ENCODE results near the gene ETFA. TPM values are rescaled to one million over a fixed set of nuclear protein-coding genes. Genes with fewer than 3 reads are reported as not detected.

ETFA gene
- total RNA-seq, 1 donor from 2014 or later, result 107 TPM

DNA sequence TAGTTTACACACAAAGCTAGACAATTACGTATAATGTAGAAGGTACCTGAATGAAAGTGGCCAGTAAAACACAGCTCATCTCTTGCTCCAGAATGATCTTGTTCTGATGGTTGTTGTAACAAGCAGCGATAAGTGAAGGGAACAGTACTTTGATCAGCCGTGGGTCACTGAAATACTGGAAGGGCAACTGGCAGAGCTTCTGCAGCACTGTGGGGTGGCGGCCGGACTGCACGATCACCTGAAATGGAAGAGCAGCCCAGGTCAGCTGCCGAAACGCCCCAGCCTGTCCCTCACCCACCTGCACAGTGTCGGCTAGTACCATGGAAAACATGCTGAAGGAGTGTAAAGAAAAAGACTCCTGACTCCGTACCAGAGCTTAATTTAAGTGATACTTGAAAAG lies 42.6 kb upstream of the ETFA start:
- no peak overlapping the region for H3K27ac Mint-ChIP-seq
- no peak for DNase-seq (ENCODE audit: low spot score in 2 of 2, unreplicated experiment in 2 of 2)
- peaks cover 9% of the 10 kb centered on the region for H3K4me1 Mint-ChIP-seq
- no peak overlapping the region for H3K4me3 Mint-ChIP-seq
- no peaks in the 10 kb centered on the region for H3K9me3 Mint-ChIP-seq
- H3K36me3 Mint-ChIP-seq, result peaks cover 8% of the 10 kb centered on the region
- peaks cover 60% of the 10 kb centered on the region for H3K27me3 Mint-ChIP-seq (ENCODE audit: low read depth)
- TF ChIP-seq CTCF (IDR thresholded peaks at IDR 0.05; ENCODE audit: unreplicated experiment), result no peak

GRCh38 chr15:76353023-76353577 lies 41.8 kb upstream of the ETFA start:
- Mint-ChIP-seq H3K9me3 (no peaks in the 10 kb centered on the region), H3K27ac (no peak overlapping the region), H3K4me1 (peaks cover 9% of the 10 kb centered on the region), H3K4me3 (no peak overlapping the region), H3K36me3 (peaks cover 8% of the 10 kb centered on the region), H3K27me3 (ENCODE audit: low read depth) (peaks cover 63% of the 10 kb centered on the region)
- TF ChIP-seq CTCF (IDR thresholded peaks at IDR 0.05; ENCODE audit: unreplicated experiment), result no peak
- no peak for DNase-seq (ENCODE audit: low spot score in 2 of 2, unreplicated experiment in 2 of 2)

DNA sequence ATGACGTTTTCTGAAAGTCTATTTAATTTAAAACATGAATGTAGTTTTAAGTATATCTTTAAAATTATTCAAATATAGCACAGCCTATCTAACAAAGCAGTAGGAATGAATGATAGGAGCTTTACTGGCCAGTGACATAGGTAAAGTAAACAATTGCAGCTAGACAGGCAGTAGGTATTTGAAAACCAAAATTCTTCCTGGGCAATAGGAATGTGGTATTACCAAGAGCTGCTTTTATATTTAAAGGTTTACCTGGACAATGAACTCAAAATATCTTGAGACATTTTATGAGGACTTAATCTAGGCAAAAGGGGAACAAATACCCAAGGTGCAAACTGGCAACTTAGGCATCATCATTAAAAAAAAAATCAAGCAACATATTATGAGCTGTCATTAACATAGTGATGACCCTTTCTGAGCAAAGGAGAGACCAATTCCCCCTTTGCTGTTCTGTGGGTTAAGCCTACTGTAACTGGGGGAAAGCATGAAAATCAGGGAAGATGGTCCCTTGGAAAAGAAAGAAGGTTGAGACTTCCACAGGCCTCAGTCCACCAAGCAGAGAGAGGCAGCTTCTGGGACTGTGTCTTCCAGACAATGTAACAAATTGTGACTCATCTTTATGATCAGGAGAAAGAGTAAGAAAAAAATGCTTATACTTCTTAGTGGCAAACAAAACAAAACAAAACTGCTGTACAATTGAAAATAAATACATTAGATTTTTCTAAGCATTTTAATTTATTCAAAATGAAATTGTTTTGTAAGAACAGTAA lies 38.2 kb upstream of the ETFA start:
- Mint-ChIP-seq H3K27ac (no peak overlapping the region), H3K27me3 (ENCODE audit: low read depth) (peaks cover 73% of the 10 kb centered on the region), H3K4me3 (no peak overlapping the region), H3K36me3 (no peaks in the 10 kb centered on the region), H3K9me3 (no peaks in the 10 kb centered on the region), H3K4me1 (peaks cover 14% of the 10 kb centered on the region)
- TF ChIP-seq CTCF (IDR thresholded peaks at IDR 0.05; ENCODE audit: unreplicated experiment), result no peak
- no peak for DNase-seq (ENCODE audit: low spot score in 2 of 2, unreplicated experiment in 2 of 2)

GRCh38 chr15:76347482-76348055 lies 36.3 kb upstream of the ETFA start:
- no peak overlapping the region for H3K27ac Mint-ChIP-seq
- peaks cover 20% of the 10 kb centered on the region for H3K4me1 Mint-ChIP-seq
- no peak for DNase-seq (ENCODE audit: low spot score in 2 of 2, unreplicated experiment in 2 of 2)
- H3K36me3 Mint-ChIP-seq, result no peaks in the 10 kb centered on the region
- peaks cover 82% of the 10 kb centered on the region for H3K27me3 Mint-ChIP-seq (ENCODE audit: low read depth)
- peak overlapping the region; percentile 52 for H3K4me3 Mint-ChIP-seq
- TF ChIP-seq CTCF (IDR thresholded peaks at IDR 0.05; ENCODE audit: unreplicated experiment), result no peak
- no peaks in the 10 kb centered on the region for H3K9me3 Mint-ChIP-seq

DNA sequence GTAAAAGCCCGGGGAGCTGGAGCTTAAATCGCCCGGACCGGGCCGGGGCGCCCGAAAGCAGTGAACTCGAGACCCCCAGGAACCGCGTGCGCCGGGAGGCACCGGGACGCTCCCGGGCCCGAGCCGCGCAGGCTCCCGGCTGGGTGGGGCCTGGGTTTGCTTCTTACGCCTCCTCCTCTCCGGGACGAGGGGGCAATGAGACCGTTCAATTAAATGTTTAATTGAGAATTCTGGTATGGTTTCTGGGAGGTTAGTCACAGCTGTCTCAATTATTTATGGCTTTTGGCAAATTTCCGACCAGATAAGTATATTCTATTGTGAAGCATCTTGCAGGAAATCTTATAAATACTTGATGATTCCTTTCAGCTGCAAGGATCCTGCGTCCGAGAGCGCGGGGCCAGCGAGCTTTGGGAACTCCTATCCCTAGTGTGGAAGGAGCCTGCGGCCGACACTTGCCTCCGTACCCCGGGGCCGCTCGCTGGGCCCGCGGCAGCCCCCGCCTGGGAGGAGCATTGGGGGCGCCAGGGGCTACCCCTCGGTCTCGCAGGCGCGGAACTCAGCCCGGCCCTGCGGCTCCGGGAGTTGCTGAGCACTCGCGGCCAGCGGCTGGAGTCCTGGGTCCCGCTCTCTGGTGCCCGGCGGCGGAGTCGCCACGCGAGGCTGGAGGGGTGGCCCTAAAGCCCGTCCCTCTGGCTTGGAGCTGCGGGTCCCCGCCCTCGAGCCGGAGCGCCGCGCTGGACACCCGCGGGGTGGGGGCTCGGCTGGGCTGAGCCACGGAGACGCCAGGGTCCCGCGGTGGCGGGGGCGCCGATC lies 35.6 kb upstream of the ETFA start:
- no peaks in the 10 kb centered on the region for H3K9me3 Mint-ChIP-seq
- peak overlapping the region; percentile 57 for H3K4me3 Mint-ChIP-seq
- H3K4me1 Mint-ChIP-seq, result peaks cover 24% of the 10 kb centered on the region
- peak in 1 of 2 experiments; percentile 47 for DNase-seq (ENCODE audit: low spot score in 2 of 2, unreplicated experiment in 2 of 2)
- no peak overlapping the region for H3K27ac Mint-ChIP-seq
- no peaks in the 10 kb centered on the region for H3K36me3 Mint-ChIP-seq
- no peak for TF ChIP-seq CTCF (IDR thresholded peaks at IDR 0.05; ENCODE audit: unreplicated experiment)
- peaks cover 83% of the 10 kb centered on the region for H3K27me3 Mint-ChIP-seq (ENCODE audit: low read depth)
